Activated T-cell treated with anti-CD3 and anti-CD28 coated beads for 4 hours (primary cell): Measurements from ENCODE around the gene CKS2.

Experiments
- DNase-seq: peaks from one replicate; pipeline ENCODE4 v3.0.0-alpha.2; 2020

CKS2 gene

DNA sequence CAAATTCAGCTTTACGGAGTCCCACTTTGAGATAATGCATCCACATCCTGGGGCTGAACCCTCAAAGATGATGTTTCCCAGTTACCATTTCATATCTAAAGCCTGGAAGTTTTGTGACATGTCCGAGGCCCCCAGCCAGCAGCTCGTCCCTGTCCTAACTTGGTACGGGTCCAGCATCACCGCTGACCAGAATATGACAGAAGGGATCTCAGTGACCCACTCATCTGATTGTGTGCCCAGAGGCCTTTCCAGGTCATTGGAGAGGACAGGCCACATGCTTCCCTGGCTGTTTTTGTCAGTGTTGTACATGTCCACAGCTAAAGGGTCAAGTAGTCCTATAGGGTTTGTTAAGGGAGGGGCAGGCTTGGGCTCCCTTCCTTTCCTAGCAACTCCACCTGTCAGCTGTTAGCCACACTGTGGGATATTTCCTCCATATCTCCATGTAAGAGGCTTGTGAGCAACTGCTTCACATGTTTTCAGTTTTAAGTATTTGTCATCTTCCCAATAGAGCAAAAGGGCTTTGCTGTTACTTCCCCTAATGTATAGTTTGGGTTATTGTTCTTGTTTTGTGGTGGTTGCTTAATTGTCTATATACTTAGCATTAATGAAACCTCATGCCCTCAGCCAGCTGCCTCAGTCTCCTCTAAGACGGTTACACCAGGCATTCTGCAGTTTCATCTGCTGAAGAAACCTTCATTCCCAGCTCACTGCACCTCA is 40.7 kb downstream of the CKS2 start:
- no peak for DNase-seq

DNA sequence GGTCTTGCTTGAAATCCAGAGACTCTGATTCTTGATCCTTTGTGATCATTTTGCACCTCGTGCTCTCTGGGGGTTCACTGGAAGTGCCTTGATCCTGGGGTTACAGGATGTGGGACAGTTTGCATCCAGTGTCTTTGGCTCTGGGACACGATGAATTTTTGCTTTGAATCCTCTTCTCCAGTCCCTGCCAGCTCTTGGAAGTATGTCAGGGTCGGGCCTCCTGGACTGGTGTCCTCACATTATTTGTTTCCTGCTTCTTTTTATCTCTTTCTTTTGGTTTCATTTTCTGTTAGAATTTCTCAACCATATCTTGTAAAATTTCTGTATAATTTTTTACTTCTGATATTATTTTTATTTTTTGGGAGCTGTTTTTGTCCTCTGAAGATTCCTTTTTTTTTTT is 41.5 kb downstream of the CKS2 start:
- DNase-seq: no peak

DNA sequence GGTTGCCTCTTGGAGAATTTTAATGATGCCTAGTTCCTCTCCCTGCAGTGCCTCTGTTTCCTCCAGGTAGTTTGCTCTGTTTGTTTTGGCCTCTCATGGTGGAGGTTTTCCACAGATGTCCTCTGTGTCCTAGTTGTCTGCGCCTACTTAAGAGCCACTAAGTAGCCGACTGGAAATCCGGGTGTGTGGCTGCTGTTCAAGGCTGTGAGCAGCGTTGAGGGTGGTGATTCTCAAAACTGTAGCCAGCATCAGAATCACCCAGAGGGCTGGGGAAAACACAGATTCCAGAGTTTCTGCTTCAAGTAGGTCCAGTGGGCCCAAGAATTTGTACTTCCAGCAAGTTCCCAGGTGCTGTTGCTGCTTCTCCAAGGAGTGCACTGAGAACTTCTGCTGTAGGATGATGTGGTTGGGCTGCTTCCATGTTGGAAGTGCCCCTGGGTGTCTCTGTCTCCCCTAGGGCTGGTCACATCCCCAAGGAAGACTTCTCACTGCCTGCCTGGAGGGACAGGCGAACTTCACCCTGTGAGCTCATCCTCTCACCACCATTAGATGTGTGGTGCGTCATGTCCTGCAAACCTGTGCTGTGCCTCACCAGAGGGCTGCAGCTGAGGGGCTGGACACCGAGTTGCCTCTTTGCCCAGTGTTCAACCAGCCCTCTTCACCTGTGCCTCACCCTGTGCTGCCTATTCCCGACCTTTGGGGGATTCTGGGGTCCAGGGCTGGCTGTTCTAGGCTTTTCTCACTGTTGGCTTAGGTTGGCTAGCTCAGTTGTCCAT is 42.1 kb downstream of the CKS2 start:
- no peak for DNase-seq

DNA sequence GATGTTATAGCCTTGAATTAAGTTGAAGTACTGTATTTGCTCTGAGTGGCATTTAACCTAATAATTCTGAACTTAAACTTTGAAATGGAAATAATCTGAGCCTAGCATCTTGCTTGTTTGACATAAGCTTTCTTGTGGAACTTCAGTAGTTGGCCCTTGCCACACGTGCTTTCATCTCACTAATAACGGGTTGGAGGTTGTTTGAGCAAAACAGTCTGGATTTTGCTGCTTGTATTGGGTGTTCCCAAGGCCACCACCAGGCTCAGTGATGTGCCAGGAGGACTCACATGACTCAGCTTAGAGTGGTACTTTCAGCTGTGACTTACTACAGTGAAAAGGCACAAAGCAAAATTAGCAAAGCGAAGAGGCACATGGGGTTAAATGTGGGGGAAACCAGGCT is 43.0 kb downstream of the CKS2 start:
- no peak for DNase-seq

DNA sequence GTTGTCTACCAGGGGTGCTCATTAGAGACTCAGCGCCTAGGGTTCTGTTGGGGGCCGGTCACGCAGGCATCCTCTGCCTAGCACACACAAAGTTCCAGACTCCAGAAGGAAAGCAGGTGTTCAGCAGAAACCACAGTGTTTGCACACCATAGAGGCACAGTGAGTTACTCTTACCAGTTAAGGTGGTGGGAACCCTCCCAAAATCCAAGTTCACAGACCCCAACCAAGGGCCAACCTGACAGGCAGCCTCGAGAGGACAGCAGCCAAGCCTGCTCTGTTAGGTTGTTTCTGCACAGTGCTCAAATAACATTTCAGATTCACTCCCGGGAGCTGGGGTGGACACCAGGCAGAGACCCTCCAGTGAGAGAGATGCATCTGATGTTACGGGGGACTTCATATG is 43.5 kb downstream of the CKS2 start:
- DNase-seq: no peak

DNA sequence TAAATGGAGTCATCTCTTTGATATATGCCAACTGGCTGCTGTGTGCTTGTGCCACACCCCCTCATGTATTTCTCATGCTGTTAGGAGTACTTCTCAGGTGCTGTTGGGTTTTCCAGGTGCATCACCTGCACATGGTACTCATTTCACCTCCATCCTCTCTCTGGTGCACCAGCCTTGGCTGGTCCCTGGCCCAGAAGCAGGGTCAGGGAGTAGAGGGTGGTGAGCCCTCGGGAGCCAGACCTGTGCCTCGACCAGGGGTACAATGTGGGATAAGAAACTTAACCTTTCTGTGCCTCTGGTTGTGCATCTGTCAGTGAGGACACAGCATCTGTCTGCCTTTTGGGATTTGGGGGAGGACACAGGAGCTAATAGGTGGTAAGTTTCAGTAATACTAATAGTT is 45.8 kb downstream of the CKS2 start:
- DNase-seq: no peak

DNA sequence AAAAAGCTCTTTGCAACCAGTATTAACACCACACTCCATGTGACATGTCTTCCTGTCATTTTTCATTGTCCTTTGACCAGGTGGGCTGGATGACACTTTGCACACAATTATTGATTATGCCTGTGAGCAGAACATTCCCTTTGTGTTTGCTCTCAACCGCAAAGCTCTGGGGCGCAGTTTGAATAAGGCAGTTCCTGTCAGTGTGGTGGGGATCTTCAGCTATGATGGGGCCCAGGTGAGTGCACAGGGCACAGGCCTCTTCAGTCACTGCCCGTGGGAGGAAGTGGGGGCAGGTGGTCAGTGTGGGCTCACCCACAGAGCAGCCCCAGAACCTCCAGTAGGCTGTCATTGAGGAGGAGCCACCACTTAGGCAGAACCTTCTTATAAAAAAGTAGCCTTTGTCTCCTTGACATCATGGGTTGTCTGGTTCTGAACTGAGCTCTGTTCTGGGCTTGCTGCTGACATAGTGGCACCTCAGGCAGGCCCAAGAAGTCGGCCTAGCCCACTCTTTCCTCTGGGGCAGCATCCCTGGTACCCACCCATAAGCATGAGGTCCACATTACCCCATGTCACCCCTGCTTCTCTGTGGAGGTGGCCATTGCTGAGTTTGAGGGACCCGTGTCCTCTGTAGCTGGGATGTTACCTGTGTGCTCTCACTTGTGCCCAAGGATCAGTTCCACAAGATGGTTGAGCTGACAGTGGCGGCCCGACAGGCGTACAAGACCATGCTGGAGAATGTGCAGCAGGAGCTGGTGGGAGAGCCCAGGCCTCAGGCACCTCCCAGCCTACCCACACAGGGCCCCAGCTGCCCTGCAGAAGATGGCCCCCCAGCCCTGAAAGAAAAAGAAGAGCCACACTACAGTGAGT is 46.6 kb downstream of the CKS2 start:
- no peak for DNase-seq

DNA sequence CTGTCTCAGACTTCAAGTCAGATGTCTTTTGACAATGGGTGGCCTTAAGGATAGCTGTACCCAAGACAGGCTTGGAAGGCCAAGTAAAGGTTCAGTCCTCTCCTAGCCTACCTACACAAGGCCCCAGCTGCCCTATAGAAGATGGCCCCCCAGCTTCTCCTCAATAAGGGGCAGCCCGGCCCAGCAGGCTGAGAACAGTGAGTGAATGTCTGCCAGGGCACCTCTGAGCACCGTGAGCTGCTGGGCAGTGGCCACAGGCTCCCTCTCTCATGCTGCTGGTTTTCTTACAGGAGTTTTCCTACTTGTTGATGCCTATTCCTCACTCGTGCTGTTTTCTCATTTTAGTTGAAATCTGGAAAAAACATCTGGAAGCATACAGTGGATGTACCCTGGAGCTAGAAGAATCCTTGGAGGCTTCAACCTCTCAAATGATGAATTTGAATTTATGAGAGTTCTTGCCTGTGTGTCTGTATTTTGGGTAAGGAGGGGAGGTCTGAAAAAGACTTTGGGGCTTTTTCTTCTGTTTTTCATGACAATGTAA is 47.5 kb downstream of the CKS2 start:
- DNase-seq: no peak

DNA sequence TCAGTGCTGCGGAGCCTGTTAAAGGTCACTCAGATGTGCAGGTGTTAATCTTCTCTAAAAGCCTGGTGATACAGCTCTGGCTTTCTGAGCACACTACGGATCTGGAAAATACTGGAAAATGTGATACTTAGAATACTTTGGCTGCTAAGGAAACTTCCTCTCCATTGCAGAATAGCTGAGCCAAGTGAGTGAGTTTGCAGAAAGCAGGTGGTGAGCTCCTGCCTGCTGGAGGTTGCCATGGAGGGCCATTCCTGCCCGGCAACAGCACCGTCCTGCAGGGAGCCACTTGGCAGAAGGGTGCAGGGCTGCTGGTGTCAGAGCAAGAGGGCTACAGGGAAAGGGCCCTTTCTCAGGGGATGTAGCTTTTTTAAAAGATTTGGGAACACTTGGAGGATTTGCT is 48.0 kb downstream of the CKS2 start:
- no peak for DNase-seq

DNA sequence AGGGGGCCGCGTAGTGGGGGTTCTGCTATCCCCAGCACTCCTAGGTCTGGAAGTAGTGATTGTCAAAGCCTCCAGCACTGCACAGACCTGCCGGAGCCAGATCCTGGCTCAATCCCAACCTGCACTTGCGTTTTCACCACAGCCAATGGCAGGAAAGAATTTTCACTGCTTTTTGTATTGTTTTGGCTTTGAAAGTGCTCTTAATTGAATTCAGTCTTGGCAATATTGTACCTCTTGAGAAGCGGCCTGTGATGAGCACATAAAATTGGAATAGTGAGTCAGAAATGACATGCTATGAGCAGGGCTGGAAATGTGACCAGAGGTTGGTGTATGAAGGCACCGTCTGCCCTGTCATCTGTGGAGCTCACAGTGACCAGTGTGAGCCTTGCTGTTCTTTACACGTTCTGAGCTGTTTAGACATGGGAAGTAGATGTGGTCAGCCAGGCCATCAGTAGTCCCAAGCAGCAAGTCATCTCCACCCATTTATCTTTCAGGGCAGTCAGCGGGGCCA is 48.8 kb downstream of the CKS2 start:
- DNase-seq: no peak

DNA sequence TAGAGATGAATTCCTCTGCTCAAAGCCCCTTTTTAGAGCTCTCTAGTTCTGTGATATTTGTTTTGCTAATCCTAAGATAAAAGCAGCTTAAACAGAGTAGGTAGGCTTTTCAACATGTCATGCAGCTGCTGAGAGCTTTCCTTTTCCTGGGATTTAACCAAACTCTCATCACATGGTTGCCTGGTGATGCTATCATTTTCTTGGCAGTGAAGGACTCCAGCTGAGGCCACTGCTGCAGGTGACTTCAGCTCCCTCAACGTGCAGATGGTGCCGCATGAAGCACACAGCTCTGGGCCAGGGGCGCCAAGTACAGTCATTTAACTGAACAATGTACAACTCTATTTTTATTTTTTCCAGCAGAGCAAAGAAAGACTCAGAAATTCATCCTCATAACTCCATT is 49.5 kb downstream of the CKS2 start:
- DNase-seq: no peak

DNA sequence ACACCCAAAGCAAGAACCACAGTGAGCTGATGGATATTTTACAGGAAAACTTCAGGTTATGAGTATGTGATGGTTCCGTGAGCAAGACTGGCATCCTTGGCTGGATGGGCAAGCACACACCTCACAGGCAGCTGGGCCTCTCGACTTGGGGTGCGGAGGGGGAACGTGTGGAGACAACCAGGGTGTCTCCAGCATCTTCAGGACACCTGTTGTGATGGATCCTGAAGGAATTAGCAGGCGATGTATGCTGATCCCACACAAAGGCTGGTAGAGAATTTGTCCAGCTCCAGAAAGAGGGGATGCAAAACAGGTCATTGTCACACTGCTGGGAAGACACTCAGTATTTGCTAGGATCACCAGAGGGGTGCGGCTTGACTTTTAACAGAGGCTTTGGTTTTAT is 50.0 kb downstream of the CKS2 start:
- no peak for DNase-seq

DNA sequence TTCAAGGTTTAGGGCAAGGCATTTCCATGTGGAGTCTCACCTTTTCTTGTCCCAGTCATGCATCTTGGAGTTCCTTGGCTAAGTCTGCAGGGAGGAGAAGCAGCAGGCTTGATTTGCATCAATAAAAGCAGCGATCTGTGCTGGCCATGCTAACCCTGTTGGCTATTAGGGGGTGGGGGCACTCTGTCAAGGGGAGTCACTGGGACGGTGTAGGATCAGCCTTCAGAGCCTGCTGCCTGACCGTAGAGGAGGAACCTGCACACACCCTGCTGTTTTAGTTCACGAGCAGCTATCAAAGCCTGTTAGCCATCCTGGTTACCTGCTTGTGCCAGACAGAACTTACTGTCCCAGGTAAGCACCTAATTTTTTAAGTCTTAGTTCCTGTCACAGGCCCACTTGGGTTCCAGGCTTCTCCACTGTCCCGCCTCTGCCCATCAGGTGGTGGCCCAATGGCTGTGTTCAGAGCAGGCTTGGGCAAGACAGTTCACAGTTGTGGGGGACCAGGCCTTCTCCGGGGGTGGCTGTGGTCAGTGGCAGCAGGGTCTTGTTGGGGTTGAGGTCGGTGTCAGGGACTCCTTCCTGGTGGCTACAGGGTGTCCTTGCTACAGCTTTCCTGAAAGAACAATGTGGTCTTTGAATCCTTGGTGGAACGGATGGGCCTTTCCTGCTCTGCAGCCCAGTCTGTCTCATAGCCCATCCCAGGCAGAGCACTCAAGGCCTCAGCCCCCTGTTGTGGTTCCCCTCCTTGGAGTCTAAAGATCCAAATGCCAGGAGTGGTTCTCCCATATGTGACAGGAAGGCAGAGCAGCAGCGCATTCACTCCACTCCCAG is 51.0 kb downstream of the CKS2 start:
- no peak for DNase-seq

DNA sequence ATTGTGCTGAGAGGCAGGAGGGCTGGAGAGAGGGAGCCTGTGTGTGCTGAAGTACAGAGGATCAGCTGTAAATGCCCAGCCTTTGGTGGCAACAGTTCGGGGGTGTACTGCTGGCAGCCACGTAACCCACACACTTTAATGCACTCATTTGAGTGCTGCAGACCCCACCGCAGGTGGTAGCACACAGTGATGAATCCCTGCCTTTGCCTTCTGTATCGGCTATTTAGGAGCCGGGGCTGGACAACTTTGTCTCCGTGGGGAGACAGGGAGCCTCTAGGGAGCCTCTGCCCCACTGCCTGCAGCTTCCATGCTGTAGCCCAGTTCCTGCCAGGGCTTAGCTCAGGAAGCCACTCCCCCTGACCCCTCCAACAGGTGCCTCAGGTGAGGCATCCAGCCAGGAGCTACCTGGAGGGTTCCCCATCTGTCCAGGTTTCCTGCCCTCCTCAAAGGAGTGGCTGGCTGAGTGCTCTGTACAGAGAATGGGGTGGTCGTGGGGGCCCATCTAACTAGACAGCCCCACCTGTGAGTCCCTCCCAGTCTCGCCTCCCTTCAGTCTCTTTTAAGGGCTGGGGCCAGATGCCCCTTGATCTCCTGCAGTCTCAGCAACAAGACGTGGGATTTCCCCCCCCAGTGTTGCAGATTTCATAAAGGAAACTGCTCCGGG is 51.8 kb downstream of the CKS2 start:
- DNase-seq: no peak

DNA sequence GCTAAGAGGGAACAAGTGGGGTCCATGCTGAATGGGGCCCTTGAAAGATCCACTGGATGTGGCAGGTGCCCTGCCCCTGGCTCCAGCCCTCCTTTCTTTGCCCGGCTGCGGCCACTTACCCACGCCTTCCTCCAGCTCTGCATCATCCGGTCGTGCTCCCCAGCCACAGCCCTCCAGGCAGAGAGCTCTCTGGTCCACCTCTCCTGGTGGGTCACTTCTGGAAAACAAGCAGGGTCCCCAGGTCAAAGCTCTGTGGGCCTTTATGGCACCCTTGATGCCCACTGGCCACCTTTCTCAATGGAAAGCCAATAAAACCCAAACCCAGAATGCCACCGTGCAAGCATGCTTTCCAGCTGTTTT is 52.3 kb downstream of the CKS2 start:
- no peak for DNase-seq

DNA sequence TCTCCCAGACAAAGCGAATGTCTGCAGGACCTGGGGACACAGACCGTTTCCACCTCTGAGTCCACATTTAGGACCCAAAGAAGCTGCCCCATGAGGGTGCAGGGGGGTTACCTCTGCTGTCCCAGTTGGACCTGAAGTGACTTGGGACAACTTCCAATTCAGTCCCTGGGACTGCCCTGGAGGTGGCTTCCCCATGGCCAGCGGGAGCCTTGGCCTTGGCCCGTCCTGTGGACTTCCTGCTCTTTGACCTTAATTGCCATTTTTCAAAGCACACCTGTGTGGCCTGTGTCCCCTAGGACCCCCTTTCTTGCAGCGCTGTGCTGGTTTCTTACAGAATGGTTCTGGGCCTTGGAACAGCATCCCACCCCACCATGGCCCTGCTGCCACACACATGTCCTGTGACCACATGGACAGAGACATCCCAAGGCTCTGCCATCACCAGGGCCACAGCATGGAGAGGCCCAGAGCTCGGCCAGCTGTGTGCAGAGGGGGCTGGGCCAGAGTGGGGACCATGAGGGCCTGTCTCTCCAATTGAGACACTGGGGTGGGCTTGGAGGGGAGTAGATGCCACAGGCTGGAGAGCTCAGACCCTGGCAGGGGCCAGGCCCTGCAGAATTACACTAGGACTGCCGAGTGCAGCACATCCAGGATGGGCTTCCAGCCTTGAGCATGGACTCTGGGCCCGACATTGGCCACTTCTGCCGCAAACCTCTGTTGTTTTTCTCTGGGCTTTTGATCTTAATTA is 53.1 kb downstream of the CKS2 start:
- no peak for DNase-seq

DNA sequence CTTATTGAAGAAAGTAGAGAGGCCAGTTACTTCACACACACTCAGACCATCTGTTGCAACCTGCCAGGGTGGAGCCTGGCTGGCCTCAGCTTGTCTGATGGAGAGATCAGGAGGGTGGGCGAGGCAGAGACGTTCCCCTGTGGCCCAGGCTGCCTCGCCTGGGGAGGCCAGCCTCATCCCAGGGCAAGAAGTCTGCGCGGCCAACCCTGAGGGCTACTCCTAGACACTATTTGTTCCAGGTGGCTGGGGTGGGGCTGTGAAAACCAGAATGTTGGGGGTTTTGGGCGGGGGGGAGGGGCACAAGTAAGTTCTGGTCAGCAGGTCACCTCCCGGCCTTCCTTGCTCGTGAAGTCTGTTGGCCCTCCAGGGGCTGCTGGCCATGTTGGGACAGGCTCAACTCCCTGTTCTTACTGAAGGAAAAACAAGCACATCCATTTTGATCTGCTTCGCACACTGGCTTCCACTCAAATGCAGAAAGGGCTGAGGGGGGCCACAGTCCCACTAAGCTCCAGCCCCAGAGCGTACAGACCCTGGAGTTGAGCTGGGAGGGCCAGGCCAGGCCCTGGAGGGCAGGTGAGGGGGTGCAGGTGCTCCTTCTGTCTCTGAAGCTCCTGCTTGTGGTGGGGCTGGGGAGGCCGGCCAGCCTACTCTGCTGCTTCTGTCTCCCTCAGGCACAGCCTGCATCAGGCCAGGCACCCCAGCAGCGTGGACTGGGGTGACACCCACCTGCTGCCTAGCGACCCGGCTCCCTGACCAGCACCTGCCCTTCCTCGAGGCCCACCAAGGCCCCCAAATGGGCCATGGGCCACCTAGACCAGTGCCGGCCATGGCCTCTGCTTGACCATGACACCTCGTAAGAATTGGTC is 53.9 kb downstream of the CKS2 start:
- no peak for DNase-seq

DNA sequence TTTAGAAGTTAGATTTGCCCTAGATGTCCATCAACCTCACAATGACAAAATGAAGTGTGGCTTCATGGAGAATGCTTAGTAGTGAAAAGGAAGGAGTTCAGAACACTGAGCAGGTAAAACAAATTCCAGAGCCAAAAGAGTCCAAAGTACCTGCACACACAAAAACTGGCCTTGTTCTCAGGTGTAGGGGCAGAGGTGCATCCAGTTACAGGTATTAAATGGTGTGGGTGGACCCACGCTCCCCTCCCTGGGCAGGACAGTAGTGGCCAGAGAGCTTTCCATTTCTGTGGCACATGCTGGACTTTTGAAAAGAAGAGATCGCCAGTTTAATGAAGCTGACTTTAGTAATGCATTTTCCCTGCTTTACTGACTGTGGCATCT is 54.5 kb downstream of the CKS2 start:
- DNase-seq: no peak
